Cardiac septum (tissue), 1 donor: ENCODE results near the gene RNF144A. TPM values are rescaled to one million over a fixed set of nuclear protein-coding genes. Genes with fewer than 3 reads are reported as not detected.

Source experiments
- DNase-seq: peaks from one replicate; pipeline ENCODE4 v3.0.0-alpha.2; 2020; ENCODE audit warnings: low spot score
- intact Hi-C: fragments of 100-400 bp; cut with DNase I; formaldehyde crosslinking; loops from one replicate; pipeline ENCODE4 v1.14.0; 2022
- total RNA-seq: library from RNA; stranded (reverse); fragmentation: NEBNext Ultra II Directional; extraction: Animal tissue kit (Norgen Biotek cat#: 25700); gene quantifications from one replicate; pipeline ENCODE4 v1.2.1, GENCODE V29; 2021
- donor health status: DM: no; HTN: no; CAD: no.

Gene RNF144A
- total RNA-seq, 1 donor from 2014 or later: 11.7 TPM

DNA sequence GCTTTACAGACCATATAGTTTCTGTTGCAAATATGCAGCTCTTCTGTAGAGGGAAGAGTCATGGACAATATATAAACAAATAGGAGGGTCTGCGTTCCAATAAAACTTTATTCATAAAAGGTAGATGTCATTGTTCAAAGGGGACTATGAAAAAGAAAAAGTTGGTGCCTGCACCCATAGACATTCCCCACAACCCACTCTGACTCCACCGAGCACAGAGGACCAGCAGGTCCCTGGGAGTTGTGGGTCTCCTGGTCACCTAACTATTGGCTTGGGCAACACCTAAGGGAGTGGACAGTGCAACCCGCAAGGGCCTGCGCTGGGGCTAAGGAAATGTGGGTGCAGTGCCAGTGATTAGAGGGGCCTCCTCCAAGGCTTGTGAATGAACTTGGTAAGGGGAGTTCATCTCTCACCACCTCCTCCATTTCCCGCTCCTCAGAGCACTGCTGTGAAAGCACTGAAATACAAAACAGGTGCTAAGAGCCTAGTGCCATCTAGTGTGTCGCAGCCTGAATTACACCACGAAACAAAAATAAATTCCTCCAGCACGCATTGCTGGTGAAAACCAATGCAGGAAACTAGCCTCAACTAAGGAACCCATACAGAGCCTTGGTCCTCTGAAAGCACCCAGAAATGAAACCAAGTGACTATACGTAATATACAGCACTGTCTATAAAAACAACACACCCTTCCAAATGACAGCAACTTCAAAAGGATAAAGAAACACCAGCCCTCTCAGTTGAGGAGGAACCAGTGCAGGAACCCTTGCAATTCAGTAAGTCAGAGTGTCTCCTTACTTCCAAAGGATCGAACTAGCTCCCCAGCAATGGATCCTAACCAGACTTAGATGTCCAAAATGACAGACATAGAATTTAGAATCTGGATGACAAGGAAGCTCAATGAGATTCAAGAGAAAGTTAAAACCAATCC, 166.6 kb downstream of the RNF144A start:
- DNase-seq: no peak
- intact Hi-C loops: no loop called here

DNA sequence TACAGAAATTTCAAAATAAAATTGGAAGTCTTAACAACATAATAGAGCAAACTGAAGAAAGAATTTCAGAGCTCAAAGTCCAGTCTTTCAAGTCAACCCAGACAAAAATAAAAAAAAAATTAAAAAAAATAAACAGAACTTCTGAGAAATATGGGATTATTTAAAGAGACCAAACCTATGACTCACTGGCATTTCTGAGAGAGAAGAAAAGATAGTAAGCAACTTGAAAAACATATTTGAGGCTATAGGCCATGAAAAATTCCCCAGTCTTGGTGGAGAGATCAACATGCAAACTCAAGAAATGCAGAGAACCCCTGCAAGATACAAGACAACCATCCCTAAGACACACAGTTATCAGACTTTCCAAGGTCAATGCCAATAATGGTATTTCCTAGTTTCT, 167.4 kb downstream of the RNF144A start:
- DNase-seq: no peak
- intact Hi-C loops: no loop called here

DNA sequence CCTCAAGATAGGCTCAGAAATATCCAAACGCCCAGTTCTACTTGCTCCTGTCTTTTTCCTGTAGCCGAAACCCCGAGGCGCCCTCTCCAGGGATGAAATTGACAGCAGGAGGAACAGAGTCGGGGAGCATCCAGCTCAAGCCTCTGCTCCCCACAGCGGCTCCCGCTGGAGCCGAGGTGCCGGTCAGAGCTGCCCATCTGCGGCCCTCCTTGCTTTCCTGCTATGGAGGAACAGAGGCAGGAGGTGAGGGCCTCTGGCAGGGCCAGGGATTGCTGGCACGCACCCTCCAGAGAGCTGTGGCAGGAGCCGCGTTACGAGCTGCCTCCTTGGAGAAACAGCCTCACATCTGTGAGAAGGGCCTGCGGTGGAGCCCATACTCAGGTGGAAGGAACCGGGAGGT, 172.1 kb downstream of the RNF144A start:
- intact Hi-C loops: no loop called here
- DNase-seq: no peak

DNA sequence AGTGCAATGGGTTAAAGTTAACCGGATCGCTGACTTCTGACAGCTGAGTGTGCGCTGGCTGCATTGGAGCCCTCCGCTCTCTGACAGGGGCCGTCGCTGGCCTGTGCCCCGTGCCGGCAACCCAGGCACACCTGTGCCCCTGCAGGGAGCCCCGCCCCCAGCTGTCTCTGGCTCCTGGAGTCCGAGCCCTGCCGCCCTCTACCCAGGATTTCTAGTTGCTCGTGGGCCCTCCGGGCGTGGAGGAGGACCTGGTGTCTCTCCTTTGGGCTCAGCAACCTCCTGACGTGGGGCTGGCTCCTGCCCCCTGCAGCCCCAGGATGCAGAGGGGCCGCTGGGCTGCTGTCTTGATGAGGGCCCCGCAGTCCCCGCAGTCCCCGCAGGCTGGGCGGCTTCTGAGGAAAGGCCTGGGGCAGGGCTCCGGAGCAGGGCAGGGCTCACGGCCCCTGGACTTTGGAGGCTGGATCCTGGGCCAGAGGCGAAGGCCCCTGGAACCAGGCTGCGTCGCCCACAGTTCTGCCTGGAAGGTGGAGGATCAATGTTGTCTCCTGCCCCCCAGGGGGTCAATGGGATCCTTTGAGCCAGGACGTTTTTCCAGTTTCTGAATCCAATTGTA, 172.8 kb downstream of the RNF144A start:
- DNase-seq: no peak

DNA sequence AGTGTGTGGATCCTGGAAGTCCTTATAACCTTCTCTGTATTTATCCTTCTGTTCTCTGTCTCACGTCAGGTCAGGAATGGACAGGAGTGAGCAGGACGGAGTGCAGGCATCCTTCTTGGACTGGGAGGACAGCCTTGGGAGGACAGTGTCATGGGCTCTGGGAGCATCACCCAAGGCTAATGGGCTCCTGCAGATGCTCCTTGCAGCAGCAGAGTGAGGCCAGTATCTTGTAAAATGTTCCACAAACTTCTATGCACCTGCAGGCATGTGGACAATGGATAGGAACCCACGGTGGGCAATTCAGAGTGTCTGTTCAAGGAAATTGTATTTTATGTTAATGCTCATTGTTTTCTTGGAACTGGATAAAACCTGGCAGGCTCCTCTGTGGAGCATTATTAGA, 176.2 kb downstream of the RNF144A start:
- intact Hi-C loops: no loop called here
- DNase-seq: no peak

More for the DNA sequence above, 172.8 kb downstream of the RNF144A start:
- intact Hi-C loops: no loop called here

Other genes with a start within 250 kb of the RNF144A start
- gene CMPK2, start 51.5 kb upstream of the RNF144A start, total RNA-seq: 5.5 TPM
- 4.6 TPM for gene RSAD2, start 39.6 kb upstream of the RNF144A start, total RNA-seq